GM19372 (cell line): ENCODE results near the gene ICA1.

Source experiments
- ATAC-seq: cut with Tn5 transposase; IDR thresholded peaks from one replicate; pipeline ENCODE4 v1.9.1; 2021; ENCODE audit warnings: mild to moderate bottlenecking, low read depth, moderate library complexity; ENCODE audit not compliant: unreplicated experiment

ICA1 gene

GRCh38 chr7:8136051-8136730 lies 125.8 kb downstream of the ICA1 start:
- no peak for ATAC-seq

DNA sequence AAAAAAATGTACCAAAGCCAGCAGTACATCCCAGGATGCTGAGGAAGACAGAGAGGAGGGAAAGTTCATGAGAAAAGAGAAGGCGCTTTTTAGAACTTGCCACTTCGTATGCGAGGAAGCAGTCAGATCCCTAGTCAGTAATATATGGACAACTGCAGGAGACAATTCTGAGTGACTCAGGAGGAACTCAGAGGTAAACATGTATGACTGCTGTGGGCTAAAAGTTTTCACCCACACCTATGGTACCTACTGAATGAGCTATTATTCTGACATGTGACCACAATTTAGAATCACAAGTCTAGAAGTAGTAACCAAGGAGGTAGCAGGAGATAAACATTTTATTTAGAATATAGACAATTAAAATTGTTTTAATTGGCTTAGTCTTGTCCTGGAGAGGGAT lies 126.5 kb downstream of the ICA1 start:
- ATAC-seq, result no peak

GRCh38 chr7:8134089-8134733 lies 127.8 kb downstream of the ICA1 start:
- peak; percentile 63 for ATAC-seq

DNA sequence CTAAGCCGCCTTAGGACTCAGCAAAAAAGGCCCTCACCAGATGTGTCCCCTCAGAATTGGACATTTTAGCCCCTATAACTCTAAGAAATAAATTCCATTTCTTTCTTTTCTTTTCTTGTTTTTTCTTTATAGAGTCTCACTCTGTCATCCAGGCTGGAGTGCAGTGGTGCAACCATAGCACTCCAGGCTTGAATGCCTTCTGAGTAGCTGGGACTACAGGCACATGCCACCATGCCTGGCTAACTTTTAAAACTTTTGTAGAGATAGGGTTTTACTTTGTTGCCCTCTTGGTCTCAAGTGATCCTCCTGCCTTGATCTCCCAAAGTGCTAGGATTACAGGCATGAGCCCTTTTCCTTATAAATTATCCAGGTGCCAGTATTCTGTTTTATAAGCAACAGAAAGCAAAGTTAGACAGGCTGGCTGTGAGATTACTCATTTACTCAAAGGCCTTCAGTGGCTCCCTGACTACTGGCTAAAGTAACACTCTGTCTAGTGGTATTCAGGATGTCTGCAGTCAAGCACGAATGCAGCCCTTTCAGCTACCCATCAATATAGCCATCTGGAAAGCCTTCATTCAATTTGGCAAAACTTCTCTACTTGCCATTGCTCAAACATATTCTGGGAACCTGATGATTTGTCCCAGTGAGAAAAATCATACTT lies 128.6 kb downstream of the ICA1 start:
- no peak for ATAC-seq

- ATAC-seq, result peak; percentile 45
These were observed 130.0 kb downstream of the ICA1 start for GRCh38 chr7:8131694-8132605.

DNA sequence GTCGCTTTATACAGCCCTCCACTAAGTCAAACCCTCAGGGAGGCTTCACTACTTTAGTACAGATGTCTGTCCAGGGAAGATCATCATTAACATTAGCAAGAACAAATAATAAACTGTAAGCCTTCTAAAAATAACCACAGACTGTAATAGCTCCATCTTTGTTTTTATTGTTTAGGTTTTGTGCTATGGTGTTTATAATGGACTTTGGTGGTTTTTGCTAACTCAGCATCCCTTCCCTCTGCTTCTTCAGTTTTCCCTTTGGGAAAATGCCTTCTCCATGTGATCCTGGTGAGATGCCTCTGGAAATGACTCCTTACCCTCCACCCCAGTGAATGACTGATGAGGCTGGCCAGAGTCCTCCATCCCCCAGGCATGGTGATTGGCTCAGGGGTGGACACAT lies 131.3 kb downstream of the ICA1 start:
- ATAC-seq, result no peak

DNA sequence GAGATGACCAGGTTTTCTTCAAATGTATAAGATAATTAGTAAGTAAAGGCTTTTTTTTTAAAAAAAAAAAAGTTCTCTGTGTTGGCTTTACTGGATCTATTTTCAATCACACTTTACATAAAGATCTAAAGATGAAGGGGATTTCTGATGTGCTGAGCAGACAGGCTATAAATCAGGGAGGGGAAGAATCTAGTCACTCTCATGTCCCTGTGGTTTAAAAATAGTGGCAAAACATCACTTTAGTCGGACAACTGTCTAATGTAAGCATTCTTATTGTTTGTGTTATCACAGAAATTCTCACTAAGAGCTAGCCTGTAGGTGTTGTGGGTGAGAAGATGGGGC lies 132.7 kb downstream of the ICA1 start:
- no peak for ATAC-seq

GRCh38 chr7:8128449-8129317 lies 133.3 kb downstream of the ICA1 start:
- ATAC-seq, result no peak

DNA sequence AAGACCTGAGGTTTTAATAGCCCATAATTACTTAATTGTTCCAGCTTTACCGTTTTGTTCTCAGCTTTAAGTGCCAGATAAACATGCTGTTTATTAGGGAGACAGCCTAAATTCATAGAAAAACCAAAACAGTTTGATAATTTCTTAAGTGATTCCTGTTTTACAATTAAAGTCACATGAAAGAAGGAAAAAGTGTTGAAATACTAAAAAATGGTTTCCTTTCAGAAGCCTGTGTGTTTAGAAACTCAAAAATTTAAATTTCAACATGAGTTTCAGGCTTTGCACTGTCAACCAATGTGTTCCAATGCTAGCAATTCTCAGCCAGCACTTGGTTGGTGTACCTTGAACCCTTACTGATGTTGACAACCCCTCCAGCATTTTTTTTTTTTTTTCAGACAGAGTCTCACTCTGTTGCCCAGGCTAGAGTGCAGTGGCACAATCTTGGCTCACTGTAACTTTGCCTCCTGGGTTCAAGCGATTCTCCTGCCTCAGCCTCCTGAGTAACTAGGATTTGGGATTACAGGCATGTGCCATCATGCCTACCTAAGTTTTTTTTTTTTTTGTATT lies 135.3 kb downstream of the ICA1 start:
- no peak for ATAC-seq

DNA sequence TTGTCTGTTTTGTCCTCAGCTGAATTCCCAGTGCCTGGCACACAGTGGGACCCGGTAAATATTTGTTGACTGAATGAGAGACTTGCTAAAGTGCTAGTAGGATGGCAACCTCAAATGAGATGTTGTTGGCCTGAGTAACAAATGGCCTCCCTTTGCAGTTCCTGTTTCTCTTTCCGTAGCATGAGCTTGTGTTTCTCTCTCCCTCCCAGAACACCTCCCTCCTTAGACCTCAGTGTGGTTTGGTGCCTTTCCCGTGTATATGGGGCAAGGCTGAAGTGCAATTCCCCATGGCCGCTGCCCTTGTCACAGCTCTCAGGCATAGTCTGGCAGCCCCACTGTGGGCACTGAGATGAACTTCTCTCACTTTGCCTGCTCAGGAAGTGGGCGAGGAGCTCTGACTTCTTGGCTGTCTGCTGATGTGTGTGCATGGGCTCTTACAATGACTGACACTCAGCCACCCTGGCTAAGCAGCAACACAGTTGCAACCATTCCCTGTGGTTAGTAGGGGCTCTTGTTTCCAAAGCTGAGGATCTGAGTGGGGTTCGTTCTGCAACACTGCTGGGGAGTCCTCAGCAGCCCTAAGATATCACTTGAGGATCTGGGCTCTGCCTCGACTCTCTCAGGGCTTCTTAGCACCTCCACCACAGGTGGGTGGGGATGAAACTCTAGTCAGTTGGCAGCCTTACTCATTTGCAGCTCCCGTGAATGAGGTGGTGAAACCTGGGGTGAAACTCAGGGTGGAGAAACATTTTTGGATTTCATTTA lies 136.1 kb downstream of the ICA1 start:
- peak; percentile 66 for ATAC-seq

GRCh38 chr7:8121243-8121642 lies 140.7 kb downstream of the ICA1 start:
- no peak for ATAC-seq

DNA sequence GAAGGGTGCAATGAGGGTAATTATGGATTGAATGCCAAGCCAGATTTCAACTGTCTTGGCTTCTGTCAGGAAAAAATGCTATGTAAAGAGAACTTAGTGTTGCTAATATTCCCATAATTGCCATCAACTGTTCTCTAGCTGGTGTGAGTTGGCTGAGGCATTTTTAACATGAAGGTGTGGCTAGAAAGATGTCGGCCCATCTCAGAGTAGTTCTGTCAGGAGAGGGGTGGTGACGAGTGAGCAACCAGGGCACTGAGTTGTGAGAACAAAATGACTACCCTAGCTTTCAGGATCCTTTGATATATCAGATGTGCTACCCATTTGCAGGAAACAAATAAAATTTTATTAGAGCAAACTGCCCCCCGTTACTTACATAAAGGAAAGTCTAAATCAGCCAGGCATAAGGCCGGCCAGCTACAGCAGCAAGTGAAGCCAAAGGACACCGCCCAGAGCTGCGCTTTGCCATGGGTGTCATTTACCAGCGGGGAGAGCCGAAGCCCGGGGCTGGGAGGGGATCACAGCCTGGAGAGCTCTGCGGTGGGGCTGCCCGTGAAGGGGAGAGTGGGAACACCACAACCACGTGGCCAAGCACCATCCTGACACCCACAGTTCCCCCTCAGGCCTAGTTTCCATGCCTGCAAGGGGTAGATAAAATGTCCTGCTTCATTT lies 141.4 kb downstream of the ICA1 start:
- no peak for ATAC-seq

- no peak for ATAC-seq
These were observed 142.7 kb downstream of the ICA1 start for GRCh38 chr7:8119262-8119661.

- no peak for ATAC-seq
These were observed 144.8 kb downstream of the ICA1 start for GRCh38 chr7:8117195-8117594.

DNA sequence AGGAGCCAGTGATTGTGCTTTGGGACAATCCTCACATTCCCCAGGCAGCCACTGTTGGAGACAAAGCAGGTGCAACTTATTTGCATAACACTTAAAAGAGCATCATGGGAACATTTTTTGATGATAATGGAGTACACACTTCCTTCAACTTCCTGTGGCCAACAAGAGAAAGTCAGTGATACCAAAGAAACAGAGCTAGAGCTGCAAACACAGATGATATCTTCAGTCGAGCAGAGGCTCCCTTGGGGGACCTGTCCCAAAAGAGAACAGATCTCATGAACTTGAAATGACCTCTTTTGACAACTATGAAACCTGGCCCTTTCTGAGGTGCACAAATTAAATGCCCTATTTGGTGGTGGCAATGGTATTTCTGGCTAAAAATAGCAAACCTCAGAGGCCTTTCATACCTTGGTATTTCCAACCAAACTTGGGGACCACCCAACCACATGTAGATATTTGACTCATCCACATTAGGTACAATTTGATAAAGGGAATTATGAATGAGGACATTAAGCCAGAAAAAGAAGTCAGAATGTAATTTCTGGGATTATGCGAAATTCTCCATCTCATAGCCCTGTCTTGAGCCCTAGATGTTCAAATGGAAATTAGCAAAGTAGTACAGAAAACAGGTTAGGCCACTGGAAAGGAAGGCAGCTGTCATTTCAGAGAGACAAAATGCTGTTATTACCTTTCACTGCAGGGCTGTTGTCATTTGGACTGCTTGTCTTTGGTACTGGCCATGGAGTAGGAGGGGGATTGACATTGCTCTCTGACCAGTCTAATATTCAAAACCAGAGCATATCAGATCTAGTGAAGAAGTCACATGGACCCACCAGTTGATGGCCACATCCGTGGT lies 146.2 kb downstream of the ICA1 start:
- ATAC-seq, result peak; percentile 88

DNA sequence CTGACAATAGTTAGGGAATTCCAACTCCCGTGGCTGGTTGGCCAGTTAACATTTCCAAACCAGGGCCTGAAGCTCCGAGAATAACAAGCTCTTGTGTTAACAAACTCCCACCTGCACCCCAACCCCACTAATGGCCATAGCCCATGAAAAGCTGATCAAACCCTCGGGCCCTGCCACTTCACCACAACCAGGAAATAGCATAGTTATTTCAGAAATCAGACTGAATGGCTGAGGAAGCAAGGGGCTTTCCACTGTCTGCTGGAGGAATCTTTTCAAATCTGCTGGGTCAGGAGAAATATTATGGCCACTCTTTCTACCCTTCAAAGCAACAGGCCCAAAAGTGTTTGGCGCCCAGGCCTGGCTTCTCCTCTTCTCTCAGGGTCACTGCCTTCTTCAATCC lies 147.8 kb downstream of the ICA1 start:
- ATAC-seq, result no peak

GRCh38 chr7:8113184-8113583 lies 148.8 kb downstream of the ICA1 start:
- no peak for ATAC-seq

DNA sequence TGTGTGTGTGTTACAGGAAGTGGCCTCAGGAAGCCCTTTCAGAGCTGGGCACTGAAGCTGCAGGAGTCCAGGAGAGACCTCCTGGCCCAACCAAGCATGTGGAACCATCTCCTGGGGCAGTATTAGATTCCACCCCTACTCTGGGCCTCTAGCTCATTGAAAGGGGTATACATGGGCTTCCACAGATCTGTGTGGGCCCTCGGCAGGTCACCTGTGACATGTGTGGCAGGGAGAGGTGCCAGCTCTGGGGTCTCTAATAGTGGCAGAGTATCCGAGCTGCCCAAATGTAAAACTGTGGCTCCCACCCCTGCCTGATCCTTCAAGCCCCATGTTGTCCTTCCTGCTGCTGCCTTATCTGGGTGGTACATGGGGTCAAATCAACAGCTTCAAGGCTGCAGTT lies 149.3 kb downstream of the ICA1 start:
- ATAC-seq, result no peak
